Keratinocyte (primary cell): Measurements from ENCODE around the gene TSHZ2. TPM values are rescaled to one million over a fixed set of nuclear protein-coding genes. Genes with fewer than 3 reads are reported as not detected.

Experiments used
- DNase-seq: peaks from one replicate; pipeline ENCODE4 v3.0.0-alpha.2; 2011; ENCODE audit warnings: low read depth, missing footprints, low spot score
- FAIRE-seq: peaks from 2 replicates; lab custom pipeline; 2011; peaks lifted over from hg19 to GRCh38; lab: Jason Lieb, UNC
- H2AFZ ChIP-seq: 2 replicates; pipeline ENCODE4 v1.6.0; 2012; ENCODE audit warnings: low read length, control low read depth, inconsistent platforms; ENCODE audit not compliant: control insufficient read depth
- H3K27ac ChIP-seq: 2 replicates; pipeline ENCODE4 v1.5.1; 2011; ENCODE audit warnings: low read length; ENCODE audit not compliant: control insufficient read depth, insufficient read depth
- H3K27me3 ChIP-seq: 3 replicates; pipeline ENCODE4 v1.6.0; 2011; ENCODE audit warnings: low read length; ENCODE audit not compliant: control insufficient read depth, insufficient read depth; ENCODE audit errors: extremely low read depth
- H3K36me3 ChIP-seq, 2 experiments: 2 replicates in 1 of 2; 3 replicates in 1 of 2; pipeline ENCODE4 v1.5.1; 2011; ENCODE audit warnings: low read length in 2 of 2, mild to moderate bottlenecking in 1 of 2; ENCODE audit not compliant: control insufficient read depth in 2 of 2, insufficient read depth in 2 of 2; ENCODE audit errors: extremely low read depth in 1 of 2
- H3K4me1 ChIP-seq: 3 replicates; pipeline ENCODE4 v1.5.1; 2011; ENCODE audit warnings: low read length; ENCODE audit not compliant: control insufficient read depth, insufficient read depth; ENCODE audit errors: extremely low read depth
- H3K4me2 ChIP-seq: 3 replicates; pipeline ENCODE4 v1.6.0; 2011; ENCODE audit warnings: low read depth, low read length; ENCODE audit not compliant: control insufficient read depth, insufficient read depth; ENCODE audit errors: extremely low read depth
- H3K4me3 ChIP-seq, 3 experiments: fragments of 200-600 bp in 1 of 3; sonication (generic) in 1 of 3; 2 replicates in 2 of 3; 3 replicates in 1 of 3; pipeline ENCODE4 v1.5.1; 2011 to 2016; ENCODE audit warnings: low read length in 3 of 3, mild to moderate bottlenecking in 3 of 3, control low read depth in 2 of 3, inconsistent platforms in 1 of 3, low read depth in 1 of 3, mixed read lengths in 1 of 3, mixed run types in 1 of 3, moderate library complexity in 1 of 3; ENCODE audit not compliant: control insufficient read depth in 2 of 3, insufficient read depth in 2 of 3; ENCODE audit errors: extremely low read depth in 1 of 3
- H3K79me2 ChIP-seq: 2 replicates; pipeline ENCODE4 v1.6.0; 2012; ENCODE audit warnings: low read length; ENCODE audit not compliant: control insufficient read depth, insufficient read depth
- H3K9ac ChIP-seq: 3 replicates; pipeline ENCODE4 v1.6.0; 2011; ENCODE audit warnings: low read length; ENCODE audit not compliant: control insufficient read depth, insufficient read depth; ENCODE audit errors: extremely low read depth
- H3K9me1 ChIP-seq: 3 replicates; pipeline ENCODE4 v1.6.0; 2011; ENCODE audit warnings: low read length; ENCODE audit not compliant: control insufficient read depth, insufficient read depth; ENCODE audit errors: extremely low read depth
- H3K9me3 ChIP-seq: 2 replicates; pipeline ENCODE4 v1.5.1; 2012; ENCODE audit warnings: low read depth, low read length; ENCODE audit not compliant: control insufficient read depth
- H4K20me1 ChIP-seq: 3 replicates; pipeline ENCODE4 v1.6.0; 2011; ENCODE audit warnings: low read length; ENCODE audit not compliant: control insufficient read depth, insufficient read depth; ENCODE audit errors: extremely low read depth
- EZH2 ChIP-seq: IDR thresholded peaks from one replicate; pipeline ENCODE4 v1.6.1; 2012; ENCODE audit warnings: inconsistent platforms, mild to moderate bottlenecking, low read length, moderate library complexity
- dilution Hi-C: fragments of 300-500 bp; cut with MboI; formaldehyde crosslinking; loops from one replicate; pipeline ENCODE4 v1.7.0; 2020; ENCODE audit warnings: low sequenced_read_pairs; ENCODE audit not compliant: extremely low pct_ligation_motif_present
- polyA plus RNA-seq, 5 experiments: library from polyadenylated mRNA; depleted of rRNA in 3 of 5; stranded (reverse) in 3 of 5; stranded (forward) in 1 of 5; unstranded in 1 of 5; fragments of >200 nt; gene quantifications; 1 replicate in 1 of 5; 2 replicates in 3 of 5; 3 replicates in 1 of 5; pipeline versions ENCODE4 v1.2.1 to v1.2.3, GENCODE V29; 2011 to 2012; ENCODE audit warnings: missing spikeins in 2 of 5, low read depth in 1 of 5, low replicate concordance in 1 of 5
- TF ChIP-seq, protein P1 (sequence below), 3 experiments: IDR thresholded peaks in 1 of 3; conservative IDR thresholded peaks in 1 of 3; optimal IDR thresholded peaks in 1 of 3; 2 replicates in 2 of 3; 3 replicates in 1 of 3; pipeline versions ENCODE3 to v1.5.1; 2011; ENCODE audit warnings: low read length in 3 of 3, mild to moderate bottlenecking in 3 of 3, moderate library complexity in 2 of 3, control low read depth in 1 of 3, inconsistent platforms in 1 of 3; ENCODE audit not compliant: insufficient read depth in 2 of 3; ENCODE audit errors: extremely low read depth in 1 of 3

Gene TSHZ2
- polyA plus RNA-seq, 1 donor (not counting 4 experiments of a cell fraction or from before 2014, with no cell fraction given) = 1.1 TPM

DNA sequence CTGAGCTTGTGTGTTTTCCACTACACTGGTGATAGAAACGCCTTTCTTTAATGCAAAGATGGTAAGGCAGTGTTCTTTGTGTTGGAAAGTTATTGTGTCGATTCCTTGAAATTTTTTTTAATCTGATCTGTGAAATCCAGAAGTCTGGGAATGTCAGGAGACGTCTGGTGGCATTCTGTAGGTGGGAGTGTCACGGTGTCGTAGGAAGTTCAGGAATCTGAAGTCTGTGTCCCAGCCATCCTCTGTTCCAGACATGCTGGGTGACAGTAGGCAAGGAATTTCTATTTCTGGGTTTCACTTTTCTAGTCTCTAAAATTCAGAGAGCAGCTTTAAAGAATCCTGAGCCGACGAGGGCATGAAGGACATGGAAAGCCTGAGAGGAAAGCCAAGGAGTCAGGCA lies 397.7 kb downstream of the TSHZ2 start:
- H3K9me1 ChIP-seq = no peaks in the 10 kb centered on the region
- no peak for FAIRE-seq
- H3K4me1 ChIP-seq = no peaks in the 10 kb centered on the region
- H3K27ac ChIP-seq = no peak overlapping the region
- no peak overlapping the region for H3K4me3 ChIP-seq
- TF ChIP-seq, protein P1, sequence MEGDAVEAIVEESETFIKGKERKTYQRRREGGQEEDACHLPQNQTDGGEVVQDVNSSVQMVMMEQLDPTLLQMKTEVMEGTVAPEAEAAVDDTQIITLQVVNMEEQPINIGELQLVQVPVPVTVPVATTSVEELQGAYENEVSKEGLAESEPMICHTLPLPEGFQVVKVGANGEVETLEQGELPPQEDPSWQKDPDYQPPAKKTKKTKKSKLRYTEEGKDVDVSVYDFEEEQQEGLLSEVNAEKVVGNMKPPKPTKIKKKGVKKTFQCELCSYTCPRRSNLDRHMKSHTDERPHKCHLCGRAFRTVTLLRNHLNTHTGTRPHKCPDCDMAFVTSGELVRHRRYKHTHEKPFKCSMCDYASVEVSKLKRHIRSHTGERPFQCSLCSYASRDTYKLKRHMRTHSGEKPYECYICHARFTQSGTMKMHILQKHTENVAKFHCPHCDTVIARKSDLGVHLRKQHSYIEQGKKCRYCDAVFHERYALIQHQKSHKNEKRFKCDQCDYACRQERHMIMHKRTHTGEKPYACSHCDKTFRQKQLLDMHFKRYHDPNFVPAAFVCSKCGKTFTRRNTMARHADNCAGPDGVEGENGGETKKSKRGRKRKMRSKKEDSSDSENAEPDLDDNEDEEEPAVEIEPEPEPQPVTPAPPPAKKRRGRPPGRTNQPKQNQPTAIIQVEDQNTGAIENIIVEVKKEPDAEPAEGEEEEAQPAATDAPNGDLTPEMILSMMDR (optimal IDR thresholded peaks at IDR 0.05 in 1 of 3, IDR thresholded peaks at IDR 0.05 in 1 of 3, conservative IDR thresholded peaks at IDR 0.05 in 1 of 3; ENCODE audit: extremely low read depth in 1 of 3, insufficient read depth in 2 of 3, low read length in 3 of 3) = no peak
- TF ChIP-seq EZH2 = no peak
- dilution Hi-C loops = no loop called here
- peaks cover under 1% of the 10 kb centered on the region for H3K27me3 ChIP-seq
- H3K79me2 ChIP-seq = no peaks in the 10 kb centered on the region
- no peak overlapping the region for H3K9ac ChIP-seq
- no peaks in the 10 kb centered on the region for H3K9me3 ChIP-seq
- no peak for DNase-seq
- H2AFZ ChIP-seq = no peak overlapping the region
- H3K4me2 ChIP-seq = no peak overlapping the region
- no peaks in the 10 kb centered on the region for H3K36me3 ChIP-seq
- no peaks in the 10 kb centered on the region for H4K20me1 ChIP-seq

DNA sequence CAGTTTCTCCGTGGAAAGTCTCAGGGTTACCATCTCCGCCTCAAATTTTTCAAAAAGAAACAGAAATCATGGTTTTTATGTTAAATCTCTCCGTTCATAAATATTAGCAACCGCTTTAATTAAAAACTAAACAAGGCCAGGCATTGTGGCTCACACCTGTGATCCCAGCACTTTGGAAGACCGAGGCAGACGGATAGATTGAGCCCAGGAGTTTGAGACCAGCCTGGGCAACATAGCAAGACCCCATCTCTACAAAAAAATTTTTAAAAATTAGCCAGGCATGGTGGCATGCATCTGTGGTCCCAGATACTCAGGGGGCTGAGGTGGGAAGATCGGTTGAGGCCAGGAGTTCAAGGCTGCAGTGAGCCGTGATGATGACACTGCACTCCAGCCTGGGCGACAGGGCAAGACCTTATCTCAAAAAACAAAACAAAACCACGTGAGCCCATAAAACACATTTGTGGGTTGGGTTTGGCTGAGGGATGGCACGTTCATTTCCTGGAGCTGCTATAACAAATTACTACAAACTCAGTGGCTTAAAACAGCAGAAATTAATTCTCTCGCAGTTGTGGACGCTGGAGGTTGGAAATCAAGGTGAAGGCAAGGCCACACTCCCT lies 398.3 kb downstream of the TSHZ2 start:
- H2AFZ ChIP-seq = no peak overlapping the region
- no peak overlapping the region for H3K9ac ChIP-seq
- no peaks in the 10 kb centered on the region for H3K36me3 ChIP-seq
- FAIRE-seq (no peak), DNase-seq (no peak)
- no peak overlapping the region for H3K27ac ChIP-seq
- TF ChIP-seq, protein P1 (optimal IDR thresholded peaks at IDR 0.05 in 1 of 3, IDR thresholded peaks at IDR 0.05 in 1 of 3, conservative IDR thresholded peaks at IDR 0.05 in 1 of 3; ENCODE audit: extremely low read depth in 1 of 3, insufficient read depth in 2 of 3, low read length in 3 of 3) = no peak
- no peak for TF ChIP-seq EZH2
- dilution Hi-C loops = no loop called here
- no peaks in the 10 kb centered on the region for H3K9me3 ChIP-seq
- no peaks in the 10 kb centered on the region for H4K20me1 ChIP-seq
- H3K27me3 ChIP-seq = no peaks in the 10 kb centered on the region
- no peaks in the 10 kb centered on the region for H3K9me1 ChIP-seq
- no peaks in the 10 kb centered on the region for H3K4me1 ChIP-seq
- no peak overlapping the region for H3K4me2 ChIP-seq
- H3K4me3 ChIP-seq = no peak overlapping the region
- no peaks in the 10 kb centered on the region for H3K79me2 ChIP-seq
